GM12878 (cell line): ENCODE measurements around the gene SP100. TPM values are rescaled to one million over a fixed set of nuclear protein-coding genes. Genes with fewer than 3 reads are reported as not detected.

Source experiments
- ATAC-seq: fragments of 200-7000 bp; cut with Tn5 transposase; 3 replicates; pipeline ENCODE4 v1.9.1; 2020; ENCODE audit warnings: mild to moderate bottlenecking, moderate library complexity
- BruUV-seq: library from RNA; stranded (reverse); fragments of 400-500 nt; replicated peaks from 2 replicates; lab custom pipeline; 2021; lab: Mats Ljungman, UMichigan
- CTCF ChIA-PET: fragments of 300-600 bp; sonication (Branson Sonifier 250); formaldehyde crosslinking; extraction: SDS; loops from one replicate; lab custom pipeline; 2021; ENCODE audit warnings: inconsistent platforms; lab: Yijun Ruan, JAX
- POLR2A ChIA-PET: fragments of 350-600 bp; formaldehyde crosslinking; extraction: SDS; loops from one replicate; lab custom pipeline; 2021; ENCODE audit warnings: inconsistent platforms; lab: Charles Lee
- RAD21 ChIA-PET: fragments of 300-600 bp; sonication (Branson Sonifier 250); formaldehyde crosslinking; loops from one replicate; lab custom pipeline; 2023; ENCODE audit warnings: antibody characterized with exemption; ENCODE audit not compliant: unreplicated experiment; lab: Charles Lee
- SMC1A ChIA-PET: fragments of 300-600 bp; sonication (Branson Sonifier 250); formaldehyde crosslinking; loops from one replicate; lab custom pipeline; 2023; ENCODE audit not compliant: unreplicated experiment, uncharacterized antibody; lab: Charles Lee
- DNase-seq: peaks from one replicate; pipeline ENCODE4 v3.0.0-alpha.2; 2011; ENCODE audit warnings: low read depth, low spot score
- FAIRE-seq: peaks from 3 replicates; lab custom pipeline; 2011; peaks lifted over from hg19 to GRCh38; lab: Jason Lieb, UNC
- H2AFZ ChIP-seq: 2 replicates; pipeline ENCODE4 v1.6.0; 2011; ENCODE audit warnings: low read depth, low read length, control low read depth; ENCODE audit not compliant: control insufficient read depth
- H3K27ac ChIP-seq: 2 replicates; pipeline ENCODE4 v1.5.1; 2011; ENCODE audit warnings: control low read depth; ENCODE audit not compliant: control insufficient read depth, insufficient read depth
- H3K27me3 ChIP-seq, 2 experiments: replicated peaks in 1 of 2; 2 replicates each; pipeline versions ENCODE4 v1.6.0 to v1.6.1; 2011; ENCODE audit warnings: low read length in 1 of 2; ENCODE audit not compliant: control insufficient read depth in 2 of 2, insufficient read depth in 2 of 2
- H3K36me3 ChIP-seq, 2 experiments: 2 replicates each; pipeline ENCODE4 v1.5.1; 2011; ENCODE audit warnings: low read length in 1 of 2; ENCODE audit not compliant: control insufficient read depth in 2 of 2, insufficient read depth in 2 of 2
- H3K4me1 ChIP-seq: 2 replicates; pipeline ENCODE4 v1.6.1; 2011; ENCODE audit warnings: mild to moderate bottlenecking, low read length, moderate library complexity, mixed read lengths; ENCODE audit not compliant: control insufficient read depth, insufficient read depth
- H3K4me2 ChIP-seq: 2 replicates; pipeline ENCODE4 v1.6.0; 2011; ENCODE audit warnings: control low read depth; ENCODE audit not compliant: control insufficient read depth, insufficient read depth
- H3K4me3 ChIP-seq: fragments of 200-600 bp; sonication (generic); 2 replicates; pipeline ENCODE4 v1.5.1; 2016
- H3K79me2 ChIP-seq: 2 replicates; pipeline ENCODE4 v1.6.0; 2011; ENCODE audit warnings: low read length; ENCODE audit not compliant: control insufficient read depth, insufficient read depth
- H3K9ac ChIP-seq: 2 replicates; pipeline ENCODE4 v1.8.0; 2011; ENCODE audit warnings: low read length, control low read depth, mixed read lengths; ENCODE audit not compliant: control insufficient read depth, insufficient read depth
- H3K9me3 ChIP-seq: replicated peaks from 3 replicates; pipeline ENCODE4 v1.5.1; 2011; ENCODE audit warnings: mild to moderate bottlenecking, low read length; ENCODE audit not compliant: control insufficient read depth, insufficient read depth
- H4K20me1 ChIP-seq: 2 replicates; pipeline ENCODE4 v1.6.0; 2011; ENCODE audit not compliant: control insufficient read depth, insufficient read depth
- EGR1 ChIP-seq, 2 experiments: IDR thresholded peaks; 1 replicate in 1 of 2; 2 replicates in 1 of 2; pipeline ENCODE4 v1.6.1; 2011 to 2012; ENCODE audit warnings: low read depth in 2 of 2, low read length in 2 of 2, borderline replicate concordance in 1 of 2, mild to moderate bottlenecking in 1 of 2, moderate library complexity in 1 of 2
- FOXK2 ChIP-seq: fragments of 450-650 bp; IDR thresholded peaks from 2 replicates; pipeline ENCODE4 v1.6.1; 2017; ENCODE audit warnings: mild to moderate bottlenecking, moderate library complexity
- NFIC ChIP-seq: IDR thresholded peaks from 2 replicates; pipeline ENCODE4 v1.6.1; 2012; ENCODE audit warnings: low read depth, mild to moderate bottlenecking, inconsistent platforms, low read length, moderate library complexity
- PAX5 ChIP-seq: IDR thresholded peaks from 2 replicates; pipeline ENCODE4 v1.6.1; 2011; ENCODE audit warnings: low read depth, low read length, borderline replicate concordance
- POLR2A ChIP-seq: IDR thresholded peaks from 2 replicates; pipeline ENCODE4 v1.6.1; 2011; ENCODE audit warnings: low read depth, mild to moderate bottlenecking, low read length
- RAD21 ChIP-seq: IDR thresholded peaks from 2 replicates; pipeline ENCODE4 v1.6.1; 2011; ENCODE audit warnings: mild to moderate bottlenecking, low read depth, low read length, moderate library complexity; ENCODE audit not compliant: insufficient read depth
- TAF1 ChIP-seq: IDR thresholded peaks from 2 replicates; pipeline ENCODE4 v1.6.1; 2011; ENCODE audit warnings: mild to moderate bottlenecking, low read depth, low read length, borderline replicate concordance
- YY1 ChIP-seq: IDR thresholded peaks from 2 replicates; pipeline ENCODE4 v1.6.1; 2011; ENCODE audit warnings: low read depth, mild to moderate bottlenecking, low read length
- WGBS: methylation state at CpG from one replicate; pipeline ENCODE4 v1.1.6; 2016; ENCODE audit warnings: low lambda C conversion rate; ENCODE audit not compliant: insufficient replicate concordance, insufficient coverage; ENCODE audit errors: missing lambda C conversion rate; 5-methylcytosine and 5-hydroxymethylcytosine counted together
- in situ Hi-C: fragments of 300-500 bp; cut with MboI; formaldehyde crosslinking; loops from 9 replicates; pipeline ENCODE4 v1.14.3; 2018; ENCODE audit warnings: mixed read lengths
- intact Hi-C: fragments of 100-400 bp; cut with micrococcal nuclease; formaldehyde crosslinking; loops from one replicate; pipeline ENCODE4 v1.14.2; 2022; ENCODE audit not compliant: unreplicated experiment
- polyA plus RNA-seq, 11 experiments: library from polyadenylated mRNA; depleted of rRNA in 4 of 11; unstranded in 6 of 11; stranded (reverse) in 5 of 11; fragments of >200 nt; fragmentation: Nextera tagmentation in 4 of 11; fragmentation: Illumina TruSeq in 1 of 11; extraction: Ambion mirVana in 4 of 11; extraction: Trizol in 1 of 11; gene quantifications; 1 replicate in 1 of 11; 2 replicates in 10 of 11; pipeline versions ENCODE4 v1.2.1 to v1.2.3, GENCODE V29; 2011 to 2016; ENCODE audit warnings: inconsistent platforms in 2 of 11, missing spikeins in 2 of 11, low read depth in 1 of 11
- total RNA-seq, 4 experiments: library from RNA; depleted of rRNA in 3 of 4; stranded (reverse); fragments of >200 nt in 3 of 4; fragmentation: Illumina TruSeq in 1 of 4; extraction: Trizol in 1 of 4; gene quantifications; 2 replicates each; pipeline versions ENCODE4 v1.2.1 to v1.2.3, GENCODE V29; 2013 to 2021
- TF ChIP-seq, protein P1 (sequence below): fragments of 450-650 bp; formaldehyde crosslinking; IDR thresholded peaks from 2 replicates; pipeline ENCODE4 v1.4.0; 2020; ENCODE audit warnings: mild to moderate bottlenecking, moderate library complexity
- TF ChIP-seq, protein P2 (sequence below): fragments of 450-650 bp; formaldehyde crosslinking; IDR thresholded peaks from 2 replicates; pipeline ENCODE4 v1.4.0; 2022; ENCODE audit warnings: mild to moderate bottlenecking, moderate library complexity
- TF ChIP-seq, protein P3 (sequence below): fragments of 450-650 bp; IDR thresholded peaks from 2 replicates; pipeline ENCODE4 v1.6.1; 2017; ENCODE audit warnings: mild to moderate bottlenecking, moderate library complexity

Gene SP100
- total and polyA plus RNA-seq, 10 of the 15 experiments (the other 5 are each of a cell fraction or from before 2014, with no cell fraction given), result 109 to 239 (median 180) TPM

DNA sequence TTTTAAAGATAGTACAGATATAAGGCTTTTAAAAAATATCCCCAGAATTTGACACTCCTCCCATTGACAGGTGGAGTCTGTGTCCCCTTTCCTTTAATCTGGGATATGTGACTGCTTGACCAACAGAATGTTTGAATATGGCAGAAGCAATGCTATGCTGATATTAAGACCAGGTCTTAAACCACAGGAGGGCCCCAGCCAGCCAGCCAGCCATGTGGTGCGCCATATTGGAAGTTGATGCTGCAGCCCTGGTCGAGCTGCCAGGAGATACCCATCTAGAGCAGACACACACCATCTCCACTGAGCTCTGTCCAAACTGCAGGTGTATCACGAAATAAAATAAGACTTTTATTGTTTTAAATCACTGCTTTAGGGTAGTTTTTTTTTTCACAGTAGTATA is 174.3 kb downstream of the SP100 start (continued):
- TF ChIP-seq, protein P1, sequence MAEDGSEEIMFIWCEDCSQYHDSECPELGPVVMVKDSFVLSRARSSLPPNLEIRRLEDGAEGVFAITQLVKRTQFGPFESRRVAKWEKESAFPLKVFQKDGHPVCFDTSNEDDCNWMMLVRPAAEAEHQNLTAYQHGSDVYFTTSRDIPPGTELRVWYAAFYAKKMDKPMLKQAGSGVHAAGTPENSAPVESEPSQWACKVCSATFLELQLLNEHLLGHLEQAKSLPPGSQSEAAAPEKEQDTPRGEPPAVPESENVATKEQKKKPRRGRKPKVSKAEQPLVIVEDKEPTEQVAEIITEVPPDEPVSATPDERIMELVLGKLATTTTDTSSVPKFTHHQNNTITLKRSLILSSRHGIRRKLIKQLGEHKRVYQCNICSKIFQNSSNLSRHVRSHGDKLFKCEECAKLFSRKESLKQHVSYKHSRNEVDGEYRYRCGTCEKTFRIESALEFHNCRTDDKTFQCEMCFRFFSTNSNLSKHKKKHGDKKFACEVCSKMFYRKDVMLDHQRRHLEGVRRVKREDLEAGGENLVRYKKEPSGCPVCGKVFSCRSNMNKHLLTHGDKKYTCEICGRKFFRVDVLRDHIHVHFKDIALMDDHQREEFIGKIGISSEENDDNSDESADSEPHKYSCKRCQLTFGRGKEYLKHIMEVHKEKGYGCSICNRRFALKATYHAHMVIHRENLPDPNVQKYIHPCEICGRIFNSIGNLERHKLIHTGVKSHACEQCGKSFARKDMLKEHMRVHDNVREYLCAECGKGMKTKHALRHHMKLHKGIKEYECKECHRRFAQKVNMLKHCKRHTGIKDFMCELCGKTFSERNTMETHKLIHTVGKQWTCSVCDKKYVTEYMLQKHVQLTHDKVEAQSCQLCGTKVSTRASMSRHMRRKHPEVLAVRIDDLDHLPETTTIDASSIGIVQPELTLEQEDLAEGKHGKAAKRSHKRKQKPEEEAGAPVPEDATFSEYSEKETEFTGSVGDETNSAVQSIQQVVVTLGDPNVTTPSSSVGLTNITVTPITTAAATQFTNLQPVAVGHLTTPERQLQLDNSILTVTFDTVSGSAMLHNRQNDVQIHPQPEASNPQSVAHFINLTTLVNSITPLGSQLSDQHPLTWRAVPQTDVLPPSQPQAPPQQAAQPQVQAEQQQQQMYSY (CRISPR knock-in tag), result 0 out of 2 replicates have a peak, but pooled peaks have one; percentile 51
- peak; percentile 69; the same call in 1 of the 2 replicates for TF ChIP-seq YY1

DNA sequence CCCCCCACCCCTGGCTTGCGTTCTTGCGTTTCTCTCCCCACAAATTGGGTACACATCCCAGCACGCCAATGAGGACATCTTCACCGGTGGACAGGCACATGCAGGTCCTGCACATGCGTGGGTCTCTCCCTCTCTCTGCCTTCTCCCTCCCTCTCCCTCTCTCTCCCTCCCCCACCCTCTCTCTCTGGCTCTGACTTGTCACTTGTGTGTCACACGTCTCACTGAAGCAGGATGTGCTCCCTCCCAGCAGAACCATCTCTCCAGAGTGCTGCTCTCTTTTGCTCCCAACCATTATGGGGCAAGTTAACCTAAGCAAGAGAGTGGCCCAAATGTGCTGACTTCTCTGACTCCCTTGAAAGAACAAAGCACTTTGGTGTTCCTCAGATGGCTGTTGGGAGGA is 175.8 kb downstream of the SP100 start:
- no peak overlapping the region for H3K4me3 ChIP-seq
- no peaks in the 10 kb centered on the region for H4K20me1 ChIP-seq
- ChIA-PET RAD21 (no interaction called here), POLR2A (interaction anchor here (0.6 kb wide), 1 partner anchor 128 kb away, joined by 3 read pairs; no protein-coding TSS in a partner anchor), SMC1A (interaction anchor here (0.9 to 5.0 kb wide), 2 partner anchors 11 to 14 kb away, joined by 3 to 82 read pairs; no protein-coding TSS in a partner anchor), CTCF (interaction anchor here (2.6 kb wide), 1 partner anchor 54 kb away, joined by 8 read pairs; no protein-coding TSS in a partner anchor)
- peaks cover 67% of the 10 kb centered on the region for H3K4me1 ChIP-seq
- ATAC-seq (no peak), FAIRE-seq (no peak), DNase-seq (no peak)
- H3K79me2 ChIP-seq, result peaks cover 38% of the 10 kb centered on the region
- H2AFZ ChIP-seq, result no peak overlapping the region
- H3K27me3 ChIP-seq, result no peaks in the 10 kb centered on the region
- H3K4me2 ChIP-seq, result peak overlapping the region; percentile 63
- WGBS, result 16% methylated on average over 6 of the region's 6 CpGs
- H3K9ac ChIP-seq, result peak overlapping the region; percentile 63; the same call in 1 of the 2 replicates
- in situ Hi-C loops (no loop called here), intact Hi-C loops (no loop called here)
- H3K9me3 ChIP-seq, result peaks cover 4% of the 10 kb centered on the region; the same call in 2 of the 3 replicates
- H3K36me3 ChIP-seq, result no peaks in the 10 kb centered on the region
- no TSS peak for BruUV-seq
- H3K27ac ChIP-seq, result peak overlapping the region; percentile 96
- 0 out of 2 replicates have a peak, but pooled peaks have one; percentile 45 for TF ChIP-seq TAF1
- TF ChIP-seq, protein P2, sequence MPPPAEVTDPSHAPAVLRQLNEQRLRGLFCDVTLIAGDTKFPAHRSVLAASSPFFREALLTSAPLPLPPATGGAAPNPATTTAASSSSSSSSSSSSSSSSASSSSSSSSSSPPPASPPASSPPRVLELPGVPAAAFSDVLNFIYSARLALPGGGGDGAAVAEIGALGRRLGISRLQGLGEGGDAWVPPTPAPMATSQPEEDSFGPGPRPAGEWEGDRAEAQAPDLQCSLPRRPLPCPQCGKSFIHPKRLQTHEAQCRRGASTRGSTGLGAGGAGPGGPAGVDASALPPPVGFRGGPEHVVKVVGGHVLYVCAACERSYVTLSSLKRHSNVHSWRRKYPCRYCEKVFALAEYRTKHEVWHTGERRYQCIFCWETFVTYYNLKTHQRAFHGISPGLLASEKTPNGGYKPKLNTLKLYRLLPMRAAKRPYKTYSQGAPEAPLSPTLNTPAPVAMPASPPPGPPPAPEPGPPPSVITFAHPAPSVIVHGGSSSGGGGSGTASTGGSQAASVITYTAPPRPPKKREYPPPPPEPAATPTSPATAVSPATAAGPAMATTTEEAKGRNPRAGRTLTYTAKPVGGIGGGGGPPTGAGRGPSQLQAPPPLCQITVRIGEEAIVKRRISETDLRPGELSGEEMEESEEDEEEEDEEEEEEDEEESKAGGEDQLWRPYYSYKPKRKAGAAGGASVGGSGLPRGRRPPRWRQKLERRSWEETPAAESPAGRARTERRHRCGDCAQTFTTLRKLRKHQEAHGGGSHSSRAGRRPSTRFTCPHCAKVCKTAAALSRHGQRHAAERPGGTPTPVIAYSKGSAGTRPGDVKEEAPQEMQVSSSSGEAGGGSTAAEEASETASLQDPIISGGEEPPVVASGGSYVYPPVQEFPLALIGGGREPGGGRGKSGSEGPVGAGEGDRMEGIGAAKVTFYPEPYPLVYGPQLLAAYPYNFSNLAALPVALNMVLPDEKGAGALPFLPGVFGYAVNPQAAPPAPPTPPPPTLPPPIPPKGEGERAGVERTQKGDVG (CRISPR knock-in tag), result no peak
- peak; percentile 41; the same call in 1 of the 2 replicates for TF ChIP-seq POLR2A
- TF ChIP-seq RAD21, result no peak
- no peak for TF ChIP-seq NFIC
- peak in 1 of 2 experiments; percentile 18; a peak in 1 of 3 replicates for TF ChIP-seq EGR1 (IDR thresholded peaks at IDR 0.05; ENCODE audit: borderline replicate concordance in 1 of 2, low read depth in 2 of 2, low read length in 2 of 2)
- TF ChIP-seq PAX5, result no peak
- no peak for TF ChIP-seq FOXK2
- TF ChIP-seq, protein P3, sequence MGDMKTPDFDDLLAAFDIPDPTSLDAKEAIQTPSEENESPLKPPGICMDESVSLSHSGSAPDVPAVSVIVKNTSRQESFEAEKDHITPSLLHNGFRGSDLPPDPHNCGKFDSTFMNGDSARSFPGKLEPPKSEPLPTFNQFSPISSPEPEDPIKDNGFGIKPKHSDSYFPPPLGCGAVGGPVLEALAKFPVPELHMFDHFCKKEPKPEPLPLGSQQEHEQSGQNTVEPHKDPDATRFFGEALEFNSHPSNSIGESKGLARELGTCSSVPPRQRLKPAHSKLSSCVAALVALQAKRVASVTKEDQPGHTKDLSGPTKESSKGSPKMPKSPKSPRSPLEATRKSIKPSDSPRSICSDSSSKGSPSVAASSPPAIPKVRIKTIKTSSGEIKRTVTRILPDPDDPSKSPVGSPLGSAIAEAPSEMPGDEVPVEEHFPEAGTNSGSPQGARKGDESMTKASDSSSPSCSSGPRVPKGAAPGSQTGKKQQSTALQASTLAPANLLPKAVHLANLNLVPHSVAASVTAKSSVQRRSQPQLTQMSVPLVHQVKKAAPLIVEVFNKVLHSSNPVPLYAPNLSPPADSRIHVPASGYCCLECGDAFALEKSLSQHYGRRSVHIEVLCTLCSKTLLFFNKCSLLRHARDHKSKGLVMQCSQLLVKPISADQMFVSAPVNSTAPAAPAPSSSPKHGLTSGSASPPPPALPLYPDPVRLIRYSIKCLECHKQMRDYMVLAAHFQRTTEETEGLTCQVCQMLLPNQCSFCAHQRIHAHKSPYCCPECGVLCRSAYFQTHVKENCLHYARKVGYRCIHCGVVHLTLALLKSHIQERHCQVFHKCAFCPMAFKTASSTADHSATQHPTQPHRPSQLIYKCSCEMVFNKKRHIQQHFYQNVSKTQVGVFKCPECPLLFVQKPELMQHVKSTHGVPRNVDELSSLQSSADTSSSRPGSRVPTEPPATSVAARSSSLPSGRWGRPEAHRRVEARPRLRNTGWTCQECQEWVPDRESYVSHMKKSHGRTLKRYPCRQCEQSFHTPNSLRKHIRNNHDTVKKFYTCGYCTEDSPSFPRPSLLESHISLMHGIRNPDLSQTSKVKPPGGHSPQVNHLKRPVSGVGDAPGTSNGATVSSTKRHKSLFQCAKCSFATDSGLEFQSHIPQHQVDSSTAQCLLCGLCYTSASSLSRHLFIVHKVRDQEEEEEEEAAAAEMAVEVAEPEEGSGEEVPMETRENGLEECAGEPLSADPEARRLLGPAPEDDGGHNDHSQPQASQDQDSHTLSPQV, result no peak
